GM23338 (cell line): ENCODE results near the gene CENPV.

ENCODE experiments used
- CREB1 ChIP-seq: fragments of 250-450 bp; sonication (Bioruptor Pico); IDR thresholded peaks from 2 replicates; pipeline ENCODE4 v1.5.0; 2020; ENCODE audit warnings: low read depth, mild to moderate bottlenecking, moderate library complexity
- CTCF ChIP-seq, 2 experiments: fragments of 200-600 bp in 1 of 2; sonication (generic) in 1 of 2; conservative IDR thresholded peaks; 2 replicates each; pipeline versions ENCODE4 v1.5.1 to v1.6.1; 2016 to 2017; ENCODE audit warnings: antibody characterized with exemption in 2 of 2, low read depth in 2 of 2, mild to moderate bottlenecking in 2 of 2, moderate library complexity in 1 of 2
- ETS1 ChIP-seq: IDR thresholded peaks from 2 replicates; pipeline ENCODE4 v1.6.1; 2016; ENCODE audit warnings: antibody characterized with exemption
- EZH2 ChIP-seq: fragments of 200-600 bp; sonication (generic); IDR thresholded peaks from one replicate; pipeline ENCODE4 v1.8.0; 2017; ENCODE audit warnings: antibody characterized with exemption, mild to moderate bottlenecking, low read depth; ENCODE audit not compliant: unreplicated experiment
- EZH2phosphoT487 ChIP-seq: fragments of 200-600 bp; sonication (generic); IDR thresholded peaks from one replicate; pipeline ENCODE4 v1.8.1; 2018; ENCODE audit warnings: antibody characterized with exemption; ENCODE audit not compliant: unreplicated experiment
- JUNB ChIP-seq: IDR thresholded peaks from one replicate; pipeline ENCODE4 v1.6.1; 2016; ENCODE audit warnings: antibody characterized with exemption; ENCODE audit not compliant: unreplicated experiment
- NANOG ChIP-seq: IDR thresholded peaks from 2 replicates; pipeline ENCODE4 v1.6.1; 2016; ENCODE audit warnings: antibody characterized with exemption, borderline replicate concordance
- POLR2AphosphoS5 ChIP-seq: IDR thresholded peaks from 2 replicates; pipeline ENCODE4 v1.6.1; 2016; ENCODE audit warnings: antibody characterized with exemption, low read depth
- REST ChIP-seq: IDR thresholded peaks from one replicate; pipeline ENCODE4 v1.6.1; 2018; ENCODE audit warnings: antibody characterized with exemption; ENCODE audit not compliant: unreplicated experiment
- STAT1 ChIP-seq: IDR thresholded peaks from one replicate; pipeline ENCODE4 v1.6.1; 2016; ENCODE audit warnings: antibody characterized with exemption; ENCODE audit not compliant: unreplicated experiment
- ZNF114 ChIP-seq: fragments of 250-450 bp; sonication (Bioruptor Pico); IDR thresholded peaks from 2 replicates; pipeline ENCODE4 v1.5.0; 2020; ENCODE audit warnings: mild to moderate bottlenecking, moderate library complexity
- ZNF331 ChIP-seq: fragments of 250-450 bp; sonication (Bioruptor Pico); IDR thresholded peaks from 2 replicates; pipeline ENCODE4 v1.5.0; 2020; ENCODE audit warnings: low read depth, mild to moderate bottlenecking, moderate library complexity

- TF ChIP-seq REST (no peak), CTCF (conservative IDR thresholded peaks at IDR 0.05; ENCODE audit: low read depth in 2 of 2) (no peak), EZH2 (no peak), CREB1 (CRISPR knock-in tag) (no peak), POLR2AphosphoS5 (no peak), EZH2phosphoT487 (no peak), STAT1 (no peak), JUNB (no peak), ZNF331 (no peak), NANOG (no peak), ETS1 (no peak), ZNF114 (no peak)
These were observed 55.7 kb downstream of the CENPV start for GRCh38 chr17:16297367-16298139.
